ENCODE measurements around the gene NTNG2.
A peak's percentile ranks its signal among the peaks of the same experiment; 100 is the strongest.

NTNG2 gene, protein sequence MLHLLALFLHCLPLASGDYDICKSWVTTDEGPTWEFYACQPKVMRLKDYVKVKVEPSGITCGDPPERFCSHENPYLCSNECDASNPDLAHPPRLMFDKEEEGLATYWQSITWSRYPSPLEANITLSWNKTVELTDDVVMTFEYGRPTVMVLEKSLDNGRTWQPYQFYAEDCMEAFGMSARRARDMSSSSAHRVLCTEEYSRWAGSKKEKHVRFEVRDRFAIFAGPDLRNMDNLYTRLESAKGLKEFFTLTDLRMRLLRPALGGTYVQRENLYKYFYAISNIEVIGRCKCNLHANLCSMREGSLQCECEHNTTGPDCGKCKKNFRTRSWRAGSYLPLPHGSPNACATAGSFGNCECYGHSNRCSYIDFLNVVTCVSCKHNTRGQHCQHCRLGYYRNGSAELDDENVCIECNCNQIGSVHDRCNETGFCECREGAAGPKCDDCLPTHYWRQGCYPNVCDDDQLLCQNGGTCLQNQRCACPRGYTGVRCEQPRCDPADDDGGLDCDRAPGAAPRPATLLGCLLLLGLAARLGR

DNA sequence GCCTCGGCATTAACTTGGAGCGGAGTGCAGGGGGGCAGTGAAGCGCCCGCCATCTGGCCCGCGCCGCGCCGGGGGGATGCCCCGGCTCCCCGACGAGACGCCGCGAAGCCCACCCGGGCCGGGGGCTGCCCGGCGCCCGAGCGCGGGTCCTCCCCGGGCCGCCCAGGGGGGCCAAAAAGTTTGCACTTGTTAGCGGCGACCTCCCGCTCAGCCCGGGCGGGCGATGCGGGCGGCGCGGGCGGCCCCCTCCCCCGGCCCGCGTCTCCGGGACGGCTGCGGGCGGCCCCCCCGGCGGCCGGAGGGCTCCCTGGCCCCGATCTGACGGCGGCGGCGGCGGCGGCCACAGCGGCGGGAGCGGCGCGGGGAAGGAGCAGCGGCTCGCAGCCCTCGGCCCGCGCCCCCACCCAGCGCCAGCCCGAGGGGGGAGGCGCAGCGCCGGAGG lies at the start of gene NTNG2:
TSS of gene NTNG2 (plus strand) at position 316 of the 442 bp plus-strand sequence. CDS start 4,774 bp downstream, outside the sequence.
- H3K9me3 ChIP-seq (ENCODE audit: control insufficient read depth, insufficient read depth, low read depth, low read length): no peaks in the 10 kb centered on the region
- H3K9ac ChIP-seq (ENCODE audit: low read length): no peak within 1 kb of the TSS
- peaks cover 90% of the 10 kb centered on the region for H3K27me3 ChIP-seq (ENCODE audit: control insufficient read depth, insufficient read depth, low read length)
- no peak within 1 kb of the TSS for H3K27ac ChIP-seq (ENCODE audit: low read depth, low read length)
- peak within 1 kb of the TSS; percentile 71 for H3K4me3 ChIP-seq (ENCODE audit: low read depth, low read length)
- H3K4me1 ChIP-seq (ENCODE audit: control insufficient read depth, insufficient read depth, low read length): peaks cover 10% of the 10 kb centered on the region
- H3K36me3 ChIP-seq (ENCODE audit: control insufficient read depth, insufficient read depth, low read length): no peaks in the 10 kb centered on the region

DNA sequence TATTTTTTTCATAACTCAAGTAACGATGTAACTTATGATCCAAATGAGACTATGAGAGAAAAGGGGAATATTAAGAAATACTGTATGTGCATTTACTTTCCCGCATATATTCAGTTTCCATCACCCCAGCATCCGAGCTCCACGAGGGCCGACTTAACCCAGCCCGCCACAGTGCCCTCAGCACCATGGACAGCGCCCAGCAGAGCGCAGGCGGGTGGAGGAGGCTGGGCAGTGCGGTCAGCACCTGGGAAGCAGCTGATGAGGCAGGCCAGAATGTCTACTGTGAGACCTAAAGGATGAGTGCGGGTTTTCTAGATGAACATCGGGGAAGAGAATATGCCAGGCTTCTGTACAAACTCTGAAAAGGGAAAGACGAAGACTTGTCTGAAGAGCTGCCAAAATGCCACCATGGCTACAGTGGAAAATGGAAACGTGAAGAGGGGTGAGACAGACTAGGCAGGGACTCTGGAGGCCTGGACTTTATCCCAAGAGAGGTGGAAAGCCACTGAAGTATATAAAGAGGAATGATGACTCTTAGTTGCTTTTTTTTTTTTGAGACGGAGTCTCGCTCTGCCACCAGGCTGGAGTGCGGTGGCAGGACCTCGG lies 47.7 kb upstream of the NTNG2 start:
- Histone ChIP-seq H3K36me3 (ENCODE audit: control insufficient read depth, insufficient read depth, low read length) (no peaks in the 10 kb centered on the region), H3K9me3 (ENCODE audit: control insufficient read depth, insufficient read depth, low read depth, low read length) (no peaks in the 10 kb centered on the region), H3K27ac (ENCODE audit: low read depth, low read length) (no peak overlapping the region), H3K9ac (ENCODE audit: low read length) (no peak overlapping the region), H3K4me1 (ENCODE audit: control insufficient read depth, insufficient read depth, low read length) (no peaks in the 10 kb centered on the region), H3K27me3 (ENCODE audit: control insufficient read depth, insufficient read depth, low read length) (peaks cover 38% of the 10 kb centered on the region), H3K4me3 (ENCODE audit: low read depth, low read length) (no peak overlapping the region)

DNA sequence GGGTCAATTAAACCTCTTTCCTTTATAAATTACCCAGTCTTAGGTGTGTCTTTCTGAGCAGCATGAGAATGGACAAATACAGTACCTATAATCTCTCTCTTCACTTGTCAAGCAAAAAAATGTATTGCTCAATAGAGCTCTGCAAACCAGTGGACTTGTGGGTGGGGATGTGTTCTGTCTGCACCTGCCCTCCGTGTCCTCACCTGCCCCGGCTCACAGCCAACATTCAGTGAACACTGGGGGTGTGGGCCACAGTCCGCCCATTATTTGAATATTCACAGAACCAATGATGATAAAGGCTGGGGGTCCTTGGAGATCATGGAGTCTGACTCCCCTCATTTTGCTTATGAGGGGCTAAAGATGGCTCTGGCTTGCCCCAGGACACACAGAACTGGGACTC lies 45.3 kb upstream of the NTNG2 start:
- H3K36me3 ChIP-seq (ENCODE audit: control insufficient read depth, insufficient read depth, low read length): no peaks in the 10 kb centered on the region
- no peaks in the 10 kb centered on the region for H3K9me3 ChIP-seq (ENCODE audit: control insufficient read depth, insufficient read depth, low read depth, low read length)
- H3K9ac ChIP-seq (ENCODE audit: low read length): no peak overlapping the region
- H3K27ac ChIP-seq (ENCODE audit: low read depth, low read length): no peak overlapping the region
- H3K4me1 ChIP-seq (ENCODE audit: control insufficient read depth, insufficient read depth, low read length): no peaks in the 10 kb centered on the region
- no peak overlapping the region for H3K4me3 ChIP-seq (ENCODE audit: low read depth, low read length)
- H3K27me3 ChIP-seq (ENCODE audit: control insufficient read depth, insufficient read depth, low read length): peaks cover 36% of the 10 kb centered on the region

DNA sequence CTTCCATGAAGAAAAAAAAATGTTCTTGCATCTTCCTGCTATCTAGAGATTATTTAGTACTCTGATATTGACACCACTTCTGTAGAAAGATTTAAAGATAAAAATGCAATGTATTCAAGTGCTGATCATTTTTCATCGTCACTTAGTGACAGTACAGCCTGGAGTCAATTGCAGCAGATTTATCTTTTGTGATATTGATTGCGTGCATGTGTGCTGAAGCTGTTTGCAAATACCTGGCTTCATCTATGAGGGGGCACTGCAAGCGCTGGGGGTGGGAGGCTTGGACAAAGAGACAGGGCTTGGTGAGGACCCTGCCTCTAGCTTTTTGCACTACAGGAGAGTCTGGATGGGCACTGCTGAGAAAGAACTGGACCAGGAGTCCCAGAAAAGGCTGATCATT lies 44.2 kb upstream of the NTNG2 start:
- Histone ChIP-seq H3K4me3 (ENCODE audit: low read depth, low read length) (no peak overlapping the region), H3K36me3 (ENCODE audit: control insufficient read depth, insufficient read depth, low read length) (no peaks in the 10 kb centered on the region), H3K27ac (ENCODE audit: low read depth, low read length) (no peak overlapping the region), H3K27me3 (ENCODE audit: control insufficient read depth, insufficient read depth, low read length) (peaks cover 31% of the 10 kb centered on the region), H3K9me3 (ENCODE audit: control insufficient read depth, insufficient read depth, low read depth, low read length) (no peaks in the 10 kb centered on the region), H3K4me1 (ENCODE audit: control insufficient read depth, insufficient read depth, low read length) (no peaks in the 10 kb centered on the region; the same call in 1 of the 2 replicates), H3K9ac (ENCODE audit: low read length) (no peak overlapping the region)

DNA sequence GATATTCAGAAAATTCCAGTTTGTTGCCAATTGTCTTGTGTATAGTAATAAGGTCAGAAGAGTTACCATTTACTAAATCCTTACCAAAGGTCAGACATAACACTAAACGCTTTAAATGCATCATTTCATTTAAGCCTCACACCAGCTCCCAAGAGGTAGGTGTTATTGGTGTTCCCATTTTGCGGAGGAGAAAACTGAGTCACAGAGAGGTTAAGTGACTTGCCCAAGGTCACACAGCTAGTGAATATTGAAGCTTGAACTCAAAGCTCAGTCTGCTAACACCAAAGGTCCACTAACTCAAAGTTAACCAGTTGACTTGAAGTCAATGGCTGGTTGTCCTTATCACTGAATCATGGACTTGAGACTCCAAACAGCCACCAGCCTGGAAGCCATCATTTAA lies 40.8 kb upstream of the NTNG2 start:
- H3K9ac ChIP-seq (ENCODE audit: low read length): no peak overlapping the region
- H3K4me3 ChIP-seq (ENCODE audit: low read depth, low read length): no peak overlapping the region
- H3K27me3 ChIP-seq (ENCODE audit: control insufficient read depth, insufficient read depth, low read length): peaks cover 35% of the 10 kb centered on the region; the same call in 1 of the 2 replicates
- H3K9me3 ChIP-seq (ENCODE audit: control insufficient read depth, insufficient read depth, low read depth, low read length): no peaks in the 10 kb centered on the region
- peaks cover 13% of the 10 kb centered on the region for H3K4me1 ChIP-seq (ENCODE audit: control insufficient read depth, insufficient read depth, low read length)
- no peaks in the 10 kb centered on the region for H3K36me3 ChIP-seq (ENCODE audit: control insufficient read depth, insufficient read depth, low read length)
- no peak overlapping the region for H3K27ac ChIP-seq (ENCODE audit: low read depth, low read length)

DNA sequence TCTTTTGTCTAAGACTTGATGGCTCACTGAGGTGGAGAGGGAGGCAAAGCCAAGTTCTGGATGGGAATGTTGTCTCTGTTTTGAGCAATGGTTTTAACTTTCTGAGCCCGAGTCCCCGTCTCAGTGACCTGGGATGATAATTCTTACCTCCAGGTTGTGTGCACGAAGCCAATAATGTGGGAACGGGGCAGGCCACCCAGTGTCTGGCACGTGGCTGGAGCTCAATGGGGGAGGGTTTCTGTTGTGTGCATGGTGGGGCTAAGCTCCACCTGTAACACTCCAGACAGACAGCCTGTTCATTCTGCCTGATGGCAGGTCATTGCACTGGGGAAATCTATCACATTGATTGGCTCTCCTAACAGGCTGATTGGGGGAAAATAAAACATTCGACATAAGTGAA lies 37.1 kb upstream of the NTNG2 start:
- Histone ChIP-seq H3K36me3 (ENCODE audit: control insufficient read depth, insufficient read depth, low read length) (no peaks in the 10 kb centered on the region), H3K9me3 (ENCODE audit: control insufficient read depth, insufficient read depth, low read depth, low read length) (no peaks in the 10 kb centered on the region), H3K27ac (ENCODE audit: low read depth, low read length) (no peak overlapping the region), H3K9ac (ENCODE audit: low read length) (no peak overlapping the region), H3K4me1 (ENCODE audit: control insufficient read depth, insufficient read depth, low read length) (peaks cover 23% of the 10 kb centered on the region), H3K4me3 (ENCODE audit: low read depth, low read length) (no peak overlapping the region), H3K27me3 (ENCODE audit: control insufficient read depth, insufficient read depth, low read length) (peaks cover 20% of the 10 kb centered on the region; the same call in 1 of the 2 replicates)

DNA sequence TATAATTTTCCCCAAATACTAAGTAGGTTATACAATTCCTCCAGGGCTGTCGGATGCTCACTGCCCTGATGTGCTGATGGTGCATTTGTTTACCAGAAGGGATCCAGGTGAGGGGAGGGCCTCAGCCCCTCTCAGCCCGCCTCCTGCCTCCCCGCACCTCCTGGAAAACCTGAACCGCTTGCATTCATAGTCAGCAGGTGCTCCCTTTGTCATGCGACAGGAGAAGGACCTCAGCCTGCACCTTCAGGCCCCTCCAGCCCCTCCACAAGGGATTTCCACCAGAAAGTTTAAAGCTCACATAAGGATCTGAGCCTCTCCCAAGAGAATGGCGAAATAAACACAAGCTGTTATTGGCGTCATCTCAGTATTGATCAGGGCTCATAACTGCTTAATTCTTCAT lies 36.5 kb upstream of the NTNG2 start:
- H3K9me3 ChIP-seq (ENCODE audit: control insufficient read depth, insufficient read depth, low read depth, low read length): no peaks in the 10 kb centered on the region
- peak overlapping the region; percentile 8; the same call in 1 of the 2 replicates for H3K4me3 ChIP-seq (ENCODE audit: low read depth, low read length)
- H3K9ac ChIP-seq (ENCODE audit: low read length): no peak overlapping the region
- H3K27ac ChIP-seq (ENCODE audit: low read depth, low read length): no peak overlapping the region
- H3K4me1 ChIP-seq (ENCODE audit: control insufficient read depth, insufficient read depth, low read length): peaks cover 23% of the 10 kb centered on the region
- H3K36me3 ChIP-seq (ENCODE audit: control insufficient read depth, insufficient read depth, low read length): no peaks in the 10 kb centered on the region
- peaks cover 20% of the 10 kb centered on the region; the same call in 1 of the 2 replicates for H3K27me3 ChIP-seq (ENCODE audit: control insufficient read depth, insufficient read depth, low read length)

DNA sequence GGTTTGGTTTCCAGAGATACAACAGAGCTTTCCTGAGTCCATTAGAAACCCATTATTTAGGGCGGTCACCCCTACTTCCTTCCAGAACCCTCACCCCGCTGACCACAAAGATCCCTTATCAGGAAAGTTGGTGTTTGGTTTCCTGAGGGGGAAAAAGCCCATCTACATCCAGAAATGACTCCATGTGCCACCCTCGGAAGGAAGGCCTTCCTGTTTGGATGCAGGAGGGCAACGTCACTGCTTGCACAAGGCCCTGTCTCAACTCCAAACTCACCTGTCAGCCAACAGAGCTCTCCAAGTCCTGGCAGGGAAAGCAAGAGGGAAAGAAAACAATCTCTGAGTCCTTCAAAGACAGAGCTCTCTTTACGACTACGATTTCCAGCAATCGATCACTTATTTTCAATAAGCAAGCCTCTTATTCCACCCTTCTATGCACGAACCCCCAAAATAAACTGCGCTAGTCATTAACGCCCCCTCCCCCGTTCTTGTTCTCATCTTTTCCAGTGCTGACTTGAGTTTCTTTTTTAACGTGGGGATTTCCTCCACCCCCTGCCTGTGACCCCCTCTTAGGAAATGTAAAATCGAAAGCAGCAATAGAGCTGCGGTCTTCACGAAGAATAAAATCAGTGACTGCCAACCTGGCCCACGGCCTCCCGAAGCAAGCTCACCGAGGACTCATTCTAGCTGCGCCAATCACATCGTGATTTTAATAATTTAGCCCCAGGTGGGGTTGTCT lies 35.7 kb upstream of the NTNG2 start:
- peaks cover 20% of the 10 kb centered on the region; the same call in 1 of the 2 replicates for H3K27me3 ChIP-seq (ENCODE audit: control insufficient read depth, insufficient read depth, low read length)

DNA sequence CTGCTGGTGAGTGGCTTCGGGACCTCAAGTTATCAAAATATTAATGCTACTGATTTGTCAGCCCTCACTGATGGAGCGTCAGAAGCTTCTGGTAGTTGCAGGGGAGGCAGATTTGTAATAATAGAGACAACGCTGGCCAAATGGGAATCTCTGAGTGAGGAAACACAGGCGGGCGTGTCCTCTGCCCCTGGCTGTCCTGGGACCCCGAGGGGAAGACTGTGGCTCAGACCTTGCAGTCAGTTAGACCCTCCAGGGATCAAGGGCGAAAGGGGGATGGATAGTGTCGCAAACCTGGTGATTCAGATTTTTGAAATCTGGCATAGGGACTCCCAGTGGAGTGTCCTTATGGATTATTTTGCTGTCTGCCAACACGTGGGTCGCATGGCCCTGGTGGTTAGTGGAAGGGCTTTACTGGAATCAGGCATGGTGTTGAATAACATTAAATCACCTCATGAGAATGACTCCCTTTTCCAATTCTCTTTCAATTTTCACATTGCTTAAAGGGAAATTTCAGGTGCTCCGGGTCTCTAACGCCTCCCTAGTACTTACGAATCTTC lies 35.1 kb upstream of the NTNG2 start:
- H3K27me3 ChIP-seq (ENCODE audit: control insufficient read depth, insufficient read depth, low read length): peaks cover 20% of the 10 kb centered on the region; the same call in 1 of the 2 replicates

More for the DNA sequence above, 35.7 kb upstream of the NTNG2 start:
- H3K4me1 ChIP-seq (ENCODE audit: control insufficient read depth, insufficient read depth, low read length): peaks cover 23% of the 10 kb centered on the region
- H3K36me3 ChIP-seq (ENCODE audit: control insufficient read depth, insufficient read depth, low read length): no peaks in the 10 kb centered on the region
- no peak overlapping the region for H3K4me3 ChIP-seq (ENCODE audit: low read depth, low read length)
- H3K27ac ChIP-seq (ENCODE audit: low read depth, low read length): no peak overlapping the region
- no peaks in the 10 kb centered on the region for H3K9me3 ChIP-seq (ENCODE audit: control insufficient read depth, insufficient read depth, low read depth, low read length)
- H3K9ac ChIP-seq (ENCODE audit: low read length): no peak overlapping the region

DNA sequence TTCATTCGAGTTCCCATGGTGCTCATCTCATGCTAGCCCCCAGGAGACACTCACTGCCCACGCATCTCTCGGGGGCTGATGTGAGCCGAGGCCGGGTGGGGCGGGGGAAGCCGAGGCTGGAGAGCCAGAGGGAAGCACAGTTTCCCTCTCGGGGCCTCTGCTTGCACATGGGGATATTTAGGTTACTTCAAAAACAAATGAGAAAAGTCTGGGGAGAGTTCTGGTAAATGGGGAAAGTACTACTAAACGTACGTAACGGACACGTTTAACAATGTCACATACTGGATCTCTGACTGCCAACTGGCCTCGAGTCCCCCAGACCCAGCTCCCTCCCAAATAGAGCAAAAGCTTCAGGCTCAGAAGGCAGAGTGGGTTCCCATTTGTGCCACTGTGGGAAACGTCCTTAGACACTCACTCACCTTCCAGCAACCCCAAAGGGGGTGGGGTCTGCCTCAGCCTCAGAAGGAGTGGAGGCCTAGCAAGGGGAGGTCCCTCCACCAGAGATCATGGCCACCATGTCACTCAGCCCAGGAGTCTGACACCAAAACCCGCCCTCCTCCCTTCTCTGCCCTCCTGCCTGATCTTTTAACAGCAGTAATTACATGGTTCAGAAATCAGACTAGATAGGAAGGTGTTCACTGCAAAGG lies 33.8 kb upstream of the NTNG2 start:
- H3K9me3 ChIP-seq (ENCODE audit: control insufficient read depth, insufficient read depth, low read depth, low read length): no peaks in the 10 kb centered on the region
- H3K4me1 ChIP-seq (ENCODE audit: control insufficient read depth, insufficient read depth, low read length): peaks cover 23% of the 10 kb centered on the region
- no peak overlapping the region for H3K4me3 ChIP-seq (ENCODE audit: low read depth, low read length)
- H3K9ac ChIP-seq (ENCODE audit: low read length): no peak overlapping the region
- no peak overlapping the region for H3K27ac ChIP-seq (ENCODE audit: low read depth, low read length)
- H3K27me3 ChIP-seq (ENCODE audit: control insufficient read depth, insufficient read depth, low read length): peaks cover 20% of the 10 kb centered on the region; the same call in 1 of the 2 replicates
- no peaks in the 10 kb centered on the region for H3K36me3 ChIP-seq (ENCODE audit: control insufficient read depth, insufficient read depth, low read length)

More for the DNA sequence above, 35.1 kb upstream of the NTNG2 start:
- no peak overlapping the region for H3K4me3 ChIP-seq (ENCODE audit: low read depth, low read length)
- H3K9ac ChIP-seq (ENCODE audit: low read length): no peak overlapping the region
- no peak overlapping the region for H3K27ac ChIP-seq (ENCODE audit: low read depth, low read length)
- no peaks in the 10 kb centered on the region for H3K9me3 ChIP-seq (ENCODE audit: control insufficient read depth, insufficient read depth, low read depth, low read length)
- H3K4me1 ChIP-seq (ENCODE audit: control insufficient read depth, insufficient read depth, low read length): peaks cover 23% of the 10 kb centered on the region
- no peaks in the 10 kb centered on the region for H3K36me3 ChIP-seq (ENCODE audit: control insufficient read depth, insufficient read depth, low read length)

Measured in HUES6 (cell line).